HUES64 (cell line): ENCODE measurements around the gene SEZ6L.

Source experiments
- H3K27ac ChIP-seq: 2 replicates; pipeline ENCODE4 v1.7.0; 2013; ENCODE audit warnings: low read depth, low read length, inconsistent platforms
- H3K27me3 ChIP-seq: 2 replicates; pipeline ENCODE4 v1.6.1; 2013; ENCODE audit warnings: mild to moderate bottlenecking, low read length; ENCODE audit not compliant: insufficient read depth
- H3K36me3 ChIP-seq: 2 replicates; pipeline ENCODE4 v1.6.1; 2013; ENCODE audit warnings: mild to moderate bottlenecking, low read length; ENCODE audit not compliant: insufficient read depth
- H3K4me1 ChIP-seq: 2 replicates; pipeline ENCODE4 v1.6.1; 2013; ENCODE audit warnings: mild to moderate bottlenecking, low read length, moderate library complexity; ENCODE audit not compliant: insufficient read depth
- H3K4me3 ChIP-seq: 2 replicates; pipeline ENCODE4 v1.5.1; 2013; ENCODE audit warnings: mild to moderate bottlenecking, low read length, moderate library complexity
- H3K9ac ChIP-seq: 2 replicates; pipeline ENCODE4 v1.6.1; 2013; ENCODE audit warnings: mild to moderate bottlenecking, low read depth, low read length
- H3K9me3 ChIP-seq: 2 replicates; pipeline ENCODE4 v1.6.1; 2013; ENCODE audit warnings: low read depth, low read length; ENCODE audit not compliant: insufficient read depth
- WGBS: fragments of 150-250, 120-280 bp; methylation state at CpG from one replicate; pipeline ENCODE4 v1.1.7; 2013; ENCODE audit warnings: missing lambda C conversion rate; 5-methylcytosine and 5-hydroxymethylcytosine counted together

Gene SEZ6L

DNA sequence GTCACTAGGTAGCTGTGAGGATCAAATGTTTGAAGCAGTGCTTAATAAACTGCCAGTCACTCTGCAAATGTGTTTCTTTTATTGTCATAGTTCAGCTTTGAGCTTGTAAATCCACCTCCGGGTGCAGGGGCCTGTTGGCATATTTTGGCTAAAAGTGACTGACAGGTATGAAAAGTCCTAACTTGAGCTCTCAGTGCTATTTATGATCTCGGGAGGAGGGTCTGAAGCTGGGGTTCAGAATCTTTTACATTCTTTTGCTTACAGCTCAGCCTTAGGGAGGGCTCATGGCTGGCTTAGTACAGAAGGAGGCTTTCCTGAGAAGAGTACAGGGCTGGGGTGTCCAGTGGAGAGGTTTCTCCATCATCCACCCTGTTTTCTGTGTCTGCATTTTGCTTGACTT is 261.3 kb downstream of the SEZ6L start:
- WGBS, result 81% methylated on average over 2 of the region's 2 CpGs
- H3K4me1 ChIP-seq, result peaks cover 12% of the 10 kb centered on the region; the same call in 1 of the 2 replicates
- H3K27ac ChIP-seq, result no peak overlapping the region
- H3K9me3 ChIP-seq, result no peaks in the 10 kb centered on the region
- H3K4me3 ChIP-seq, result no peak overlapping the region
- H3K9ac ChIP-seq, result no peak overlapping the region
- H3K36me3 ChIP-seq, result peaks cover 18% of the 10 kb centered on the region
- H3K27me3 ChIP-seq, result peaks cover 22% of the 10 kb centered on the region

DNA sequence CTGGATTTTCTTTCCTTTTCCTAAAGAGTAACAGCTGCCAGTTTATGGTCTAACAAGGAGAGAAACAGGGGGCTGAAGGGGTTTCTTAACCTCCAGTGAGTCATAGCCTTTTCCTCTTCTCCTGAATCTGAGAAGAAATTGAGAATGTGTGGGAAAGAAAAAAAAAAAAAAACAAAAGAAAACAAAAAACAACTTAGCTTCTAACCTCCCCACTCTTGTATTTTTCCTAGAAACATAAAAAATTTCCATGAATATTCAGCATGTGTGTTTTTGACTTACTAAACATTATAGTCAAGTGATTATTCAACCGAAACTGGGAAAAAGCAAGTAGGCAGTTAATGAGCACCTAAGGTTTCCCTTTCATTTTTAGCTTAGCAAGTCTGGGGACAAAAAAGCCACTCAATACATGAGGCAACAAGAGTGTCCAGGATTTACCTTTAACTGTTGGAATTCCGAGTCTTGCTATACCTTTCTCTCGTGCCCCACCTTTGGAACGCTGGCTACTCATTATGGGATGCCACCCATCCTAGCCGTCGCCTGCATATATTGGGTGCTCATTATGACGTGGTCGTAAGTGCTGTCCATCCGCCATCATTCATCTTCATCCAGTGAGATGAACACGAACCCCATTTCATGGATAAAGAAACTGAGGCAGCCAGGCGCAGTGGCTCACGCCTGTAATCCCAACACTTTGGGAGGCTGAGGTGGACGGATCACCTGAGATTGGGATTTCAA is 262.2 kb downstream of the SEZ6L start:
- Histone ChIP-seq H3K4me3 (no peak overlapping the region), H3K9me3 (no peaks in the 10 kb centered on the region), H3K9ac (no peak overlapping the region), H3K27ac (no peak overlapping the region), H3K27me3 (peaks cover 22% of the 10 kb centered on the region), H3K4me1 (peaks cover 12% of the 10 kb centered on the region; the same call in 1 of the 2 replicates), H3K36me3 (peaks cover 22% of the 10 kb centered on the region)
- 94% methylated on average over 13 of the region's 13 CpGs for WGBS

DNA sequence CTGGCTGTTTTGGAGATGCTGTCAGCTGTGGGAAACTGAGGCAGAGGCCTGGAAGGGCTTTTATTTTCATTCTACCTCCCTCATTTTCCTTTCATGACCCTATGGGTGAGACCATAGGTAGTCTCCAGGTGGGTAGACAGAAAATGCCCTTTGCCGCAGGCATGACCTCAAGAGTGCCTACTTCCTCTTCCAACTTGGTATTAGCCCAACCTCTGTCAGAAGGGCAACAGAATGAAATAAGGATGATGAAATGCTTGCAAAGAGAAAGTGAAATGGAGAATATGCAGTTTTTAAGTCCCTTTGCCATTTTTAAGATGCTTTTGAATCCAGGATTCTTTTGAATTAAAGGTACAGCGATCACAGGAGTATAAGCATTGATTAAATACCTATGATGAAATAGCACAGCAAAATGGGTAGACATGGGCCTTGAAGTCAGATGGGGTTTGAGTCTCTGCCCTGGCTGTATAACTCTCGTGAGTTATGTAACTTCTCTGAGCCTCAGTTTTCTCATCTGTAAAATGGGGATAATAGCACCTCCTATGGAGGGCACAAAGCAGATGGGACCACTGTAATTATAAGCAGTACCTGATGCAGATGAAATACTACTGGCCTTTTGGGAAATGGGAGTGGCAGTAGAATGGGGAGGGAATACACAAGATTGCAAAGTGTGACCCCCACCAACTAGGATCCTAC is 263.5 kb downstream of the SEZ6L start:
- Histone ChIP-seq H3K9me3 (no peaks in the 10 kb centered on the region), H3K9ac (no peak overlapping the region), H3K27ac (no peak overlapping the region), H3K4me3 (no peak overlapping the region), H3K36me3 (peaks cover 22% of the 10 kb centered on the region), H3K27me3 (peaks cover 16% of the 10 kb centered on the region), H3K4me1 (peaks cover 12% of the 10 kb centered on the region; the same call in 1 of the 2 replicates)
- WGBS, result 91% methylated on average over 3 of the region's 3 CpGs
